AG04449 (cell line): Measurements from ENCODE around the gene ANO4.

Experiments
- CTCF ChIA-PET: fragments of 350-600 bp; formaldehyde crosslinking; extraction: SDS; loops from one replicate; lab custom pipeline; 2021; ENCODE audit warnings: antibody characterized with exemption; lab: Yijun Ruan, JAX
- POLR2A ChIA-PET: fragments of 400-600, 350-600 bp; formaldehyde crosslinking; extraction: SDS; loops from one replicate; lab custom pipeline; 2020; ENCODE audit warnings: antibody characterized with exemption, inconsistent platforms; lab: Yijun Ruan, JAX
- DNase-seq: peaks from one replicate; pipeline ENCODE4 v3.0.0-alpha.2; 2010; ENCODE audit warnings: low read depth, low spot score
- H3K4me3 ChIP-seq: 2 replicates; pipeline ENCODE4 v1.5.1; 2011; ENCODE audit warnings: low read depth, mild to moderate bottlenecking, control low read depth, low read length
- TF ChIP-seq, protein P1 (sequence below): IDR thresholded peaks from one replicate; pipeline ENCODE4 v1.5.1; 2011; ENCODE audit warnings: mild to moderate bottlenecking, moderate library complexity, low read length, control low read depth, inconsistent platforms; ENCODE audit not compliant: insufficient read depth; ENCODE audit errors: missing control alignments

The ANO4 gene

DNA sequence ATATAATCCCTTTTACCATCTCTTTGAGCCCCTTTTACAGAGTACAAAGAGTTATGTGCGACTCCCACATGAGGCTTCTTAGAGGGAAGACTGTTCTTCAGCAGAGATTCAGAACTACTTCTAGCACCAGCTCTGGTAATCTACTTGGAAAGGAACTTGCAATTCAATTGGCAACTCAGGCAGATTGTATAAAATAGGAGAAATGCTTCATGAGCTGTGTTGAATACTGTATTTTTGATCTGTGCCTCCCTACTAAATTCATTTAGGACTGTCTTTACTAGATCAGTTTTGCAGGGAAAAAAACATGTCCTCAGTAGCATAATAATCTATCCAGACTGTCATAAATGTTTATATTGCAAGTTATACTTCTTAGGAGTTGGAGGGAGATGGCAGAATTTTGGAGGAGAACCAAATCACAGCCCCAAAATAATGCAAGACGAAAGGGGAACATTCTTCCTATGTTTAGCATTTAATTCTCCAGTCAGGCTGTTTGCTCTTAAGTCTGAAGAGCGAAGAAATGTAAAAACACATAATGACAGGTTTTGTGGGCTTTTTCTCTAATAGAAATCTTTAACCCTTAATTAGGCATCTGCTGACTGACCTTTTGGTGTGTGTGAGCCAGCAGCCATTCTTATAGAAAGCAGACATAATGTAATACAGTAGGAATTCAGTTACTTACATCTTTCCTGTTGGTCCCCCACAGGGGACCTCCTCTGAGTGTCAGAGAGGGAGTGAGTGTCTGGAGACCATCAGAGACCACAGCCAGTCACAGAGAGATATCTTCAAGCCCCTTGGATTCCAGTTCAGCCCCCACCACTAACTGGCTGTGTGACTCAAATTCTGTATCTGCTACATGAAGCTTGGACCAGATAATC, 3.9 kb downstream of the ANO4 start:
- peak; percentile 10 for DNase-seq
- TF ChIP-seq, protein P1, sequence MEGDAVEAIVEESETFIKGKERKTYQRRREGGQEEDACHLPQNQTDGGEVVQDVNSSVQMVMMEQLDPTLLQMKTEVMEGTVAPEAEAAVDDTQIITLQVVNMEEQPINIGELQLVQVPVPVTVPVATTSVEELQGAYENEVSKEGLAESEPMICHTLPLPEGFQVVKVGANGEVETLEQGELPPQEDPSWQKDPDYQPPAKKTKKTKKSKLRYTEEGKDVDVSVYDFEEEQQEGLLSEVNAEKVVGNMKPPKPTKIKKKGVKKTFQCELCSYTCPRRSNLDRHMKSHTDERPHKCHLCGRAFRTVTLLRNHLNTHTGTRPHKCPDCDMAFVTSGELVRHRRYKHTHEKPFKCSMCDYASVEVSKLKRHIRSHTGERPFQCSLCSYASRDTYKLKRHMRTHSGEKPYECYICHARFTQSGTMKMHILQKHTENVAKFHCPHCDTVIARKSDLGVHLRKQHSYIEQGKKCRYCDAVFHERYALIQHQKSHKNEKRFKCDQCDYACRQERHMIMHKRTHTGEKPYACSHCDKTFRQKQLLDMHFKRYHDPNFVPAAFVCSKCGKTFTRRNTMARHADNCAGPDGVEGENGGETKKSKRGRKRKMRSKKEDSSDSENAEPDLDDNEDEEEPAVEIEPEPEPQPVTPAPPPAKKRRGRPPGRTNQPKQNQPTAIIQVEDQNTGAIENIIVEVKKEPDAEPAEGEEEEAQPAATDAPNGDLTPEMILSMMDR = no peak
- no peak overlapping the region for H3K4me3 ChIP-seq
- CTCF ChIA-PET = no interaction called here
- POLR2A ChIA-PET = no interaction called here

DNA sequence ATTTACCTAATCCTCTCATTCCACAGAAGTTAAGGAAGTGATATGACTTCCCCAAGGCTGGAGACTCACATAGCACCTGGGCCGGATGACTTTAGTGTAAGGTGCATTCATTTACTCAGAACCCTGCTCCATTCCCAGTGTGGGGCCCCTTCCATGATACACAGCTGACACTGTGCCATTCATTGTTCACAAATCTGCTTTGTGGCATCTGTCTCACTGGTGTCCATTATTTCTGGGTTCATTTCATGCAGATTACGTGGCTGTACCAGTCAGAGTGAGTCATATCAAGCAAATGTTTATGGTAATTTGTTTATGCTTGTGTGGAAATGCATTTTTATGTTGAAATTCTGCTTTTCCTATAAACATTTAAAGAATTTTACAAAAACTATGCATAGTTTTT, 5.2 kb downstream of the ANO4 start:
- POLR2A ChIA-PET = no interaction called here
- no peak for DNase-seq
- H3K4me3 ChIP-seq = no peak overlapping the region
- CTCF ChIA-PET = no interaction called here
- TF ChIP-seq, protein P1 = no peak

DNA sequence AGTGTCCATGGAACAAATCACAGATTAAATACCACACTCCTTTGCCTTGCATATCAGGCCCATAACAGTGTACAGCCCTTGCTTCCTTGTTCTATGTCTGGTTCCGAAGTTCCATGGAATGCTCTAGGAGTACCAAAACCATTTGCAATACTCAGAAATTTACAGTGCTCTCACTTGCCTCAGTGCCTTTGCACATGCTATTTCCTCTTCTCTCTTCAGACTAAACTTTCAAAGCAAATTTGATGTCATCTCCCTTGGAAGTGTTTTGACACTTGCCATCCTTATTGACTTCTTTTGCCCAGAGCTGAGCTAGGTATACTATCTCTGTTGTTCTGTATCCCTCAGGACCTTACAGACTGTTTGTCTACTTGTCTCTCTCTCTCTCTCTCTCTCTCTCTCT, 6.1 kb downstream of the ANO4 start:
- DNase-seq = no peak
- TF ChIP-seq, protein P1 = no peak
- ChIA-PET POLR2A (no interaction called here), CTCF (no interaction called here)
- no peak overlapping the region for H3K4me3 ChIP-seq

DNA sequence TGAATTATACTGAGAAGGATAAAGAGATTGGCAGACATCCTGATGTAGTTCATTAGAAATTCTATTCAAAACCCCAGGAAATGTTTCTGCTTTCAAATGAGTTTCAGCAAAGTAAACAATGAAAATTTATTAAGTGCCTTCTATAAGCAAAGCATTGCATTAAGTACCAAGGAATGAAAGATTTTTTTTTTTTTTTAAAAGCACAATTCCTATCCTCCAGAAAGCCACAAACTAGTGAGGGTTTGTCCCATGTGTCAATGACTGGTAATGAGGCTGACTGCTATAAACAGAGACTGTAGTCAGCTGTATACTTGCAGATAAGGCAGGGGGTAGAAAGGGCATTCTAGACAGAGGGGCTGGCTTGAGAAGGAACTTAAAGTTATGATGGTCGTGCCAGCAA, 6.7 kb downstream of the ANO4 start:
- DNase-seq = no peak
- H3K4me3 ChIP-seq = no peak overlapping the region
- TF ChIP-seq, protein P1 = no peak
- CTCF ChIA-PET = no interaction called here
- POLR2A ChIA-PET = no interaction called here

DNA sequence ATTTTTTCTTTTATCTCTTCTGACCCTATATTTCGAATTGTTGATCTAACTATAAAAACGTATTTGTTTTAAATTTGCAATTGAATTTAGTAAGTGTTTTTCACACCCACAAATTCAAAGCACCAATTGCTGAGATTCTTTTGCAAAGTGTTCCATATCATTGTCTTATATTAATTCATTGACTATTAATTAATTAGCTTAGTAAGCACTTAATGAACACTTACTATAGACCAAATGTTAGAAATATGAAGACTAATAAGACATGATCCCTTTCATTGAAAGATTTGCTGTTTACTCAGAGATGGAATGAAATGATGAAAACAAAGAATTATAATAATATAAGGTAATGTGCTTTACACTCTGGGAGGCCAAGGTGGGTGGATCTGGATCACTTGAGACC, 14.2 kb downstream of the ANO4 start:
- CTCF ChIA-PET = no interaction called here
- no peak for DNase-seq
- TF ChIP-seq, protein P1 = no peak
- H3K4me3 ChIP-seq = no peak overlapping the region
- POLR2A ChIA-PET = no interaction called here

DNA sequence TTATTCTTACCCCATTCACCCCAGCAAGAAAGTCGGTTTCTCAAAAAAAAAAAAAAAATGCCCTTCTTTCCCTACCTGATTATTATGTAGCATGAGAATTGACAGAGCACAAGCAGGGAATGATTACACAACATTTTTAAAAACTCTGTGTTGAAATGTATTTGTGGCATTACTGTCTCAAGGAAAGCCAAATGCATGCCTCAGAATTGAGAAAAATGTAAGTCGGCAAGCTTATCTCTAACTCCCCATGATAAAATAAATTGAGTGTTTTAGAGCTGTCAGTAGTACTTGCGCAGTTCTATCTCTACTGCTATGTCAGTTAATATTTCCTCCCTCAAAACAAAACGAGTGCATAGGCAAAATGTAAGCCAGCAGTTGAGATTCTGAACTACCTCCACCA, 25.7 kb downstream of the ANO4 start:
- POLR2A ChIA-PET = no interaction called here

More for the DNA sequence above, 25.7 kb downstream of the ANO4 start:
- TF ChIP-seq, protein P1 = no peak
- no peak for DNase-seq
- CTCF ChIA-PET = no interaction called here
- no peak overlapping the region for H3K4me3 ChIP-seq
